Body of pancreas (tissue), 4 donors: ENCODE data around the gene PRXL2A. TPM values are rescaled to one million over a fixed set of nuclear protein-coding genes. Genes with fewer than 3 reads are reported as not detected.
A peak's percentile ranks its signal among the peaks of the same experiment; 100 is the strongest.

Source experiments
- ATAC-seq: fragments of 150-250 bp; one replicate; pipeline ENCODE4 v1.9.1; 2016
- DNase-seq, 4 donors: peaks; one replicate each; pipeline ENCODE4 v3.0.0-alpha.2; 2019
- H3K27ac ChIP-seq, 4 donors: fragments of 200-600 bp; sonication (generic); 1 replicate in 3 of 4; 2 replicates in 1 of 4; pipeline versions ENCODE4 v1.5.1 to v1.6.1; 2016 to 2019; ENCODE audit warnings: mild to moderate bottlenecking in 1 of 4, mixed read lengths in 1 of 4, moderate library complexity in 1 of 4
- H3K27me3 ChIP-seq, 2 donors: fragments of 200-600 bp; sonication (generic); one replicate each; pipeline ENCODE4 v1.6.0; 2016; ENCODE audit warnings: mild to moderate bottlenecking in 1 of 2
- H3K36me3 ChIP-seq, 2 donors: fragments of 200-600 bp; sonication (generic); replicated peaks in 1 of 2; 2 replicates each; pipeline ENCODE4 v1.5.1; 2016; ENCODE audit warnings: low read depth in 2 of 2; ENCODE audit not compliant: insufficient read depth in 1 of 2
- H3K4me1 ChIP-seq: fragments of 200-600 bp; sonication (generic); one replicate; pipeline ENCODE4 v1.6.0; 2016
- H3K4me3 ChIP-seq, 2 donors: fragments of 200-600 bp; sonication (generic); 1 replicate in 1 of 2; 2 replicates in 1 of 2; pipeline ENCODE4 v1.5.1; 2016 to 2019
- H3K9me3 ChIP-seq, 3 donors: fragments of 200-600 bp; sonication (generic); 1 replicate in 2 of 3; 2 replicates in 1 of 3; pipeline ENCODE4 v1.5.1; 2016
- POLR2A ChIP-seq, 3 donors: fragments of 450-650 bp; IDR thresholded peaks; one replicate each; pipeline ENCODE4 v1.6.1; 2016; ENCODE audit warnings: antibody characterized with exemption in 3 of 3, mild to moderate bottlenecking in 2 of 3
- WGBS, 2 donors: methylation state at CpG; one replicate each; pipeline ENCODE4 v1.1.5; 2017; 5-methylcytosine and 5-hydroxymethylcytosine counted together
- intact Hi-C: fragments of 100-400 bp; cut with DNase I; formaldehyde crosslinking; loops from one replicate; pipeline ENCODE4 v1.15.1; 2023
- total RNA-seq, 2 donors: library from RNA; depleted of rRNA; stranded (reverse); fragments of >200 nt; gene quantifications; one replicate each; pipeline ENCODE4 v1.1.0, GENCODE V29; 2016
- TF ChIP-seq, protein P1 (sequence below), 7 experiments: fragments of 450-650 bp in 4 of 7; fragments of 200-600 bp in 3 of 7; sonication (generic) in 3 of 7; IDR thresholded peaks; one replicate each; pipeline ENCODE4 v1.5.1; 2016 to 2019; ENCODE audit warnings: antibody characterized with exemption in 7 of 7

PRXL2A gene
- total RNA-seq, 2 donors from 2014 or later, result 40.7 to 110 TPM

DNA sequence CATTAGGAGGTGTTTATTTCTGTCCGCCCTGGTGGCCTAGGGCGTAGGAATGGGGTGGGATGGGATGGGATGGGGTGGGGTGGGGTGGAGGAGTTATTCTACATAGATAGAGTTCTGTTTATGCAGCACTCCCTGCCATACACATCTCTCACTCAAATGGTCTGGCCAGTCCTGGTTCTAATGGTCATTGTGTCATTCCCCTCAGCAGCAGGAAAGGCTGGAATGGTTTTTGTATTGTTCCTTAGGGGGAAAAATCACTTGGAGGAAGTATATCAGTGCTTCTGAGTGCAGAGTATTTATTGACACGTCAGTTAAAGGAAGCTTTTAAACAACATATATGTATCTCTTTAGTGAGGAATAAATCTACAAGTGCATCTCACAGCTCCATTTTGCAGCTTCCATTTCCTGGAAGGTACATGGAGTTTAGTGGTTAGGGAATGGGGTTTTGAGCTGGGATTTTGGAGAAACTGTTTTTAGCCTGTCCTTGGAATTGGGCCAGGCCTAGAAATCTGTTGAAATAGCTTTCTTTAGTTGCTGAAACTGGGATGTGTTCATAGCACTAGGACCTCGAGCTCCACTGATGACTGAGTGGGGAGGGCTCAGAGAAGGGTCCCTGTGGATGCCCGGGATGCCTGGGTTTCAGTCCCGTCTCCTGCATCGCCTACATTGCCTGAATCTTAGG lies 54.1 kb downstream of the PRXL2A start:
- intact Hi-C loops, result no loop called here
- 62 to 69% methylated on average over 7 of the region's 7 CpGs for WGBS, 2 donors
- no peak overlapping the region for H3K4me3 ChIP-seq
- no peaks in the 10 kb centered on the region for H3K27me3 ChIP-seq
- no peak for ATAC-seq
- no peaks in the 10 kb centered on the region for H3K9me3 ChIP-seq
- peaks cover 100% of the 10 kb centered on the region for H3K4me1 ChIP-seq
- no peaks in the 10 kb centered on the region for H3K36me3 ChIP-seq
- TF ChIP-seq, protein P1, sequence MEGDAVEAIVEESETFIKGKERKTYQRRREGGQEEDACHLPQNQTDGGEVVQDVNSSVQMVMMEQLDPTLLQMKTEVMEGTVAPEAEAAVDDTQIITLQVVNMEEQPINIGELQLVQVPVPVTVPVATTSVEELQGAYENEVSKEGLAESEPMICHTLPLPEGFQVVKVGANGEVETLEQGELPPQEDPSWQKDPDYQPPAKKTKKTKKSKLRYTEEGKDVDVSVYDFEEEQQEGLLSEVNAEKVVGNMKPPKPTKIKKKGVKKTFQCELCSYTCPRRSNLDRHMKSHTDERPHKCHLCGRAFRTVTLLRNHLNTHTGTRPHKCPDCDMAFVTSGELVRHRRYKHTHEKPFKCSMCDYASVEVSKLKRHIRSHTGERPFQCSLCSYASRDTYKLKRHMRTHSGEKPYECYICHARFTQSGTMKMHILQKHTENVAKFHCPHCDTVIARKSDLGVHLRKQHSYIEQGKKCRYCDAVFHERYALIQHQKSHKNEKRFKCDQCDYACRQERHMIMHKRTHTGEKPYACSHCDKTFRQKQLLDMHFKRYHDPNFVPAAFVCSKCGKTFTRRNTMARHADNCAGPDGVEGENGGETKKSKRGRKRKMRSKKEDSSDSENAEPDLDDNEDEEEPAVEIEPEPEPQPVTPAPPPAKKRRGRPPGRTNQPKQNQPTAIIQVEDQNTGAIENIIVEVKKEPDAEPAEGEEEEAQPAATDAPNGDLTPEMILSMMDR (IDR thresholded peaks at IDR 0.05), result no peak
- TF ChIP-seq POLR2A (IDR thresholded peaks at IDR 0.05), result no peak
- peak overlapping the region; percentile 77 to 88 (median 84) for H3K27ac ChIP-seq
- no peak for DNase-seq

DNA sequence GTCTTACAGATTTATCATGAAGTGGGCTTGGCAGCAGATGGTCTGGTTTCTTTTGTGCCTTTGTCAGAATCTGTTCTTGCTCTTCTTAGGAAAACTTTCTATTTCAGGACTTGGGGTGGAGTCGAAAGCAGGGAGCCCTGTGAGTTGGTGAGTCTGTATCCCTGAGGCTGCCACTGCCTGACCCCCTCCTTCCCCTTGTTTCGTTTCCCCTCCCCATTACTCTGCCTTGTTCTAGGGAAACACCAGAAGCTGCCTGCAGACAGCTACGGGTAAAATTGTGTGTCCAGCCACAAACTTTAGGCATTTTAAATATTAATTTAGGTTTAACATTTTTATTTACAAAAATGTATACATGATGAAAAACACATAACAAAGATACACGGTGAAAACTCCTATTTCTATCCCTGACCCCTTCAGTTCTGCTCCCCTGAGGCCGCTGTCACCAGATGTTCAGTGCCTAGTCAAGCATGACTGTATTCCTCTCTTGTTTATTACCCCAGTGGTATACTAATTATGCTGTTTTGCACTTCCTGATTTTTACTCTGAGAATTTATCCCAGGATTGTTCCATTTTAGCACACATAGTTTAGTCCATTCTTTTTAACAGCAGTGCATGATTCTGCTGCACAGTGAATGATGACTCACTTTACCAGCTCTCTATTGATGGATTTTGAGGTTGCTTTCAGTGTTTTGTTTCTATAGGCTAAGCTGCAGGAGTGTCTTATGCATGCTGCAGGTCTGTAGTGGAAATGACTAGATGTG lies 54.8 kb downstream of the PRXL2A start:
- peaks cover 100% of the 10 kb centered on the region for H3K4me1 ChIP-seq
- H3K9me3 ChIP-seq, result no peaks in the 10 kb centered on the region
- WGBS, 2 donors, result 54 to 72% methylated on average over 5 of the region's 5 CpGs
- H3K27me3 ChIP-seq, result no peaks in the 10 kb centered on the region
- no peak for DNase-seq
- TF ChIP-seq POLR2A (IDR thresholded peaks at IDR 0.05), result no peak
- TF ChIP-seq, protein P1 (IDR thresholded peaks at IDR 0.05), result no peak
- intact Hi-C loops, result no loop called here
- peak overlapping the region in 3 of 4 donors; percentile 77 to 85 (median 83) for H3K27ac ChIP-seq
- no peak overlapping the region for H3K4me3 ChIP-seq
- no peaks in the 10 kb centered on the region for H3K36me3 ChIP-seq
- ATAC-seq, result no peak

DNA sequence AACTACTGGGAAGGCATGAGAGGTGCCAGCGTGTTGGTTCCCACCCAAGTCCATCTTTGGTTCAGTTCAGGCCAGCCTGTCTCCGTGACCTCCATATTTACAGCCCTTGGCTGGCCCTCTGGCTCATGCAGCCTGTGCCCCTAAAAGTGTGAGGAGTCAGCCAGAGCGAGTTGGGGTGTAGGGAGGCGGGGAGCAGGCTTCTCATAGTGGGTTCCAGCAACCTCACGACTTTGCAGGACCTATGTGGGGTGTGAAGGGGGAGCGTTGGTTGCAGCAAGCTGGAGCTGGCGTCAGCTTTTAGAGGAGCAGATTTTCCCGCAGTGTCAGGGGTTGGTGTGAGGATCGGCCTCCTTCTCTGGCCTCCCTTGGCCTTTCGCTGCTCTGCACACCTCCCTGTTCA lies 55.5 kb downstream of the PRXL2A start:
- H3K36me3 ChIP-seq, result no peaks in the 10 kb centered on the region
- DNase-seq (no peak), ATAC-seq (no peak)
- H3K4me3 ChIP-seq, result no peak overlapping the region
- WGBS, 2 donors, result 73 to 80% methylated on average over 9 to 10 of the region's 10 CpGs
- intact Hi-C loops, result no loop called here
- H3K4me1 ChIP-seq, result peaks cover 100% of the 10 kb centered on the region
- TF ChIP-seq POLR2A (IDR thresholded peaks at IDR 0.05), result no peak
- TF ChIP-seq, protein P1 (IDR thresholded peaks at IDR 0.05), result no peak
- no peaks in the 10 kb centered on the region for H3K9me3 ChIP-seq
- no peaks in the 10 kb centered on the region for H3K27me3 ChIP-seq
- H3K27ac ChIP-seq, result peak overlapping the region in 3 of 4 donors; percentile 76 to 83 (median 77)

DNA sequence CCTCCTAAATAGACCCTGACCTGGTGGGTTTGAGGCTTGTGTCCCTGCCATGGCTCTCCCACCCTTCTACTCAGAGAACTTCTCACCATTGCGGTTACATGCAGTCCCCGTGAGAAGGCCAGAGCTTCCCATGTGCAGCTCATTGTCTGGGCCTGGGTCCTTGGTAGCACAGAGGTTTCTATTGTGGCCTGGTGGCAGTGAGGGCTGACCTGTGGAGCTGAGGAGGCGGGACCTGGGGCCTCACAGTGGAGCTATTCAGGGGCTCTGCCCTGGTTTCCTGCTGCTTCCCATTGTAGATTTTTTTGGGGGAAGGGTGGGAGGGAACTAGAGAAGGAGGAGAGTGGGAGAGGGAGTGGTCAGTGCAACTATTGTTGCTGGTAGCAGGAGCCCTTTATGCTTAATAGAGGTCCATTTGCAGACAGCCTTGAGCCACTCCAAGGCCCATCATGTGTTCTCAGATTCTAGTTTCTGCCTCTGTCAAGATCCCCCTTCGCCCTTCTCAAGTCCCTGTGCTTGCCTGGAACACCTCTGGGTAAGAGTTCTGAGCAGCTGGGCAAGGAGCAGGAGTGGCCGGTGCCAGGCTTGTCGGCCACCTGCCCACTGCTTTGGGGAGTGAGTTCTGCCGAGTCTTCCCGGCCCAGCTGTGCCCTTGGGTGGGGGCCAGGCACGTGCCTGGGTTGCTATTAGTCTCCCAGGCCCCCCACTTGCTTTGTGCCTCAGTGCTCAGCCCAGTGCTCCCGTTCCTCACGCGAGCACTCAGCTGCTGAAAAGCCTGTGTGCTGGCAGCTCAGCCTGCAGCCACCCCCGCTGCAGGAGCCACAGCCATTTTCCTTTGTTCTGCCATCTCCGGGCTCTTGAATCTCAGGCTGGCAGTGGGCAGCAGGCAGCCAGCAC lies 56.5 kb downstream of the PRXL2A start:
- intact Hi-C loops, result no loop called here
- DNase-seq, result peak; percentile 41 to 71 (median 60)

More for the DNA sequence above, 56.5 kb downstream of the PRXL2A start:
- ATAC-seq, result peak; percentile 13
- Histone ChIP-seq H3K27ac (peak overlapping the region; percentile 14 to 83 (median 76)), H3K27me3 (no peaks in the 10 kb centered on the region), H3K36me3 (no peaks in the 10 kb centered on the region), H3K4me1 (peaks cover 99% of the 10 kb centered on the region), H3K9me3 (no peaks in the 10 kb centered on the region), H3K4me3 (no peak overlapping the region)
- 23 to 27% methylated on average over 6 to 14 of the region's 14 CpGs for whole genome bisulfite sequencing, 2 donors
- no peak for TF ChIP-seq POLR2A (IDR thresholded peaks at IDR 0.05)
- TF ChIP-seq, protein P1 (IDR thresholded peaks at IDR 0.05), result no peak
